RKO (cell line): Measurements from ENCODE around the gene KIF3A.
A peak's percentile ranks its signal among the peaks of the same experiment; 100 is the strongest.

ENCODE experiments used
- DNase-seq: peaks from one replicate; pipeline ENCODE4 v3.0.0-alpha.2; 2016; ENCODE audit warnings: low spot score

KIF3A gene

GRCh38 chr5:132736853-132737833 is at the start of gene KIF3A:
Gene KIF3A, minus strand, starts transcription at chr5:132737546. Its CDS starts 127 bp downstream, at chr5:132737419.
- peak; percentile 98 for DNase-seq

- no peak for DNase-seq
Observed at GRCh38 chr5:132787076-132787475, 49.7 kb upstream of the KIF3A start.

GRCh38 chr5:132785864-132786263 is 48.5 kb upstream of the KIF3A start:
- no peak for DNase-seq

- DNase-seq: no peak
Observed at GRCh38 chr5:132785365-132785764, 48.0 kb upstream of the KIF3A start.

GRCh38 chr5:132782101-132782500 is 44.8 kb upstream of the KIF3A start:
- DNase-seq: peak; percentile 82

GRCh38 chr5:132781029-132781428 is 43.7 kb upstream of the KIF3A start:
- DNase-seq: no peak

- no peak for DNase-seq
Observed at GRCh38 chr5:132780577-132780976, 43.2 kb upstream of the KIF3A start.

GRCh38 chr5:132779961-132780360 is 42.6 kb upstream of the KIF3A start:
- no peak for DNase-seq

GRCh38 chr5:132778856-132779255 is 41.5 kb upstream of the KIF3A start:
- DNase-seq: no peak

- DNase-seq: no peak
Observed at GRCh38 chr5:132778129-132778528, 40.8 kb upstream of the KIF3A start.

- peak; percentile 57 for DNase-seq
Observed at GRCh38 chr5:132777209-132778069, 40.1 kb upstream of the KIF3A start, which contains the start of gene SEPTIN8. Gene SEPTIN8, minus strand, starts transcription at chr5:132777239. Its CDS starts 102 bp downstream, at chr5:132777137.

GRCh38 chr5:132776938-132777208 is 39.5 kb upstream of the KIF3A start:
- no peak for DNase-seq

GRCh38 chr5:132776131-132776937 is 39.0 kb upstream of the KIF3A start:
- peak; percentile 65 for DNase-seq

- no peak for DNase-seq
Observed at GRCh38 chr5:132775476-132775961, 38.2 kb upstream of the KIF3A start.

- no peak for DNase-seq
Observed at GRCh38 chr5:132774896-132775295, 37.5 kb upstream of the KIF3A start.

GRCh38 chr5:132774406-132774805 is 37.1 kb upstream of the KIF3A start:
- no peak for DNase-seq

- no peak for DNase-seq
Observed at GRCh38 chr5:132773601-132774355, 36.4 kb upstream of the KIF3A start.

- no peak for DNase-seq
Observed at GRCh38 chr5:132773114-132773513, 35.8 kb upstream of the KIF3A start.

GRCh38 chr5:132772291-132773070 is 35.1 kb upstream of the KIF3A start:
- no peak for DNase-seq

- DNase-seq: no peak
Observed at GRCh38 chr5:132771503-132771998, 34.2 kb upstream of the KIF3A start.
